ENCODE measurements around the gene FOXO3.

- no peak for TF ChIP-seq CTCF (IDR thresholded peaks at IDR 0.05)
- no peak for TF ChIP-seq SIN3A (IDR thresholded peaks at IDR 0.05; ENCODE audit: borderline replicate concordance, insufficient read depth, low read depth, low read length)
- TF ChIP-seq REST (IDR thresholded peaks at IDR 0.05; ENCODE audit: insufficient read depth in 1 of 2, low read depth in 2 of 2, low read length in 1 of 2) = no peak
- no peak for TF ChIP-seq POLR2AphosphoS5 (IDR thresholded peaks at IDR 0.05; ENCODE audit: low read depth, low read length)
Observed at GRCh38 chr6:108585921-108586536, 25.3 kb downstream of the FOXO3 start.
